ENCODE results near the gene MPP4. TPM values are rescaled to one million over a fixed set of nuclear protein-coding genes. Genes with fewer than 3 reads are reported as not detected.
A peak's percentile ranks its signal among the peaks of the same experiment; 100 is the strongest.

MPP4 gene
- total RNA-seq, 2 donors from 2014 or later: not detected

GRCh38 chr2:201664334-201664733 lies 34.1 kb downstream of the MPP4 start:
- Mint-ChIP-seq H3K36me3 (ENCODE audit: insufficient read depth in 2 of 2) (no peaks in the 10 kb centered on the region), H3K4me3 (no peak overlapping the region), H3K27ac (no peak overlapping the region), H3K27me3 (ENCODE audit: low read depth) (no peaks in the 10 kb centered on the region), H3K9me3 (no peaks in the 10 kb centered on the region), H3K4me1 (ENCODE audit: low read depth) (no peaks in the 10 kb centered on the region)
- no peak for DNase-seq
- no peak for ATAC-seq (replicated peaks in 1 of 2)

GRCh38 chr2:201661366-201661765 lies 37.1 kb downstream of the MPP4 start:
- no peaks in the 10 kb centered on the region for H3K4me1 Mint-ChIP-seq (ENCODE audit: low read depth)
- H3K27me3 Mint-ChIP-seq (ENCODE audit: low read depth): no peaks in the 10 kb centered on the region
- H3K36me3 Mint-ChIP-seq (ENCODE audit: insufficient read depth in 2 of 2): no peaks in the 10 kb centered on the region
- no peak overlapping the region for H3K4me3 Mint-ChIP-seq
- no peak for DNase-seq
- no peak for ATAC-seq (replicated peaks in 1 of 2)
- no peaks in the 10 kb centered on the region for H3K9me3 Mint-ChIP-seq
- H3K27ac Mint-ChIP-seq: no peak overlapping the region

GRCh38 chr2:201660293-201660895 lies 38.0 kb downstream of the MPP4 start:
- Mint-ChIP-seq H3K9me3 (no peaks in the 10 kb centered on the region), H3K4me1 (ENCODE audit: low read depth) (no peaks in the 10 kb centered on the region), H3K4me3 (no peak overlapping the region), H3K27me3 (ENCODE audit: low read depth) (no peaks in the 10 kb centered on the region), H3K36me3 (ENCODE audit: insufficient read depth in 2 of 2) (no peaks in the 10 kb centered on the region), H3K27ac (no peak overlapping the region)
- ATAC-seq (replicated peaks in 1 of 2) (no peak), DNase-seq (no peak)

GRCh38 chr2:201656740-201657139 lies 41.7 kb downstream of the MPP4 start:
- Mint-ChIP-seq H3K27ac (no peak overlapping the region), H3K4me1 (ENCODE audit: low read depth) (peaks cover 8% of the 10 kb centered on the region), H3K27me3 (ENCODE audit: low read depth) (peaks cover 13% of the 10 kb centered on the region), H3K36me3 (ENCODE audit: insufficient read depth in 2 of 2) (no peaks in the 10 kb centered on the region), H3K4me3 (no peak overlapping the region), H3K9me3 (no peaks in the 10 kb centered on the region)
- no peak for DNase-seq
- no peak for ATAC-seq (replicated peaks in 1 of 2)

- no peak overlapping the region for H3K27ac Mint-ChIP-seq
- H3K27me3 Mint-ChIP-seq (ENCODE audit: low read depth): peaks cover 13% of the 10 kb centered on the region
- no peak overlapping the region for H3K4me3 Mint-ChIP-seq
- no peak for DNase-seq
- H3K36me3 Mint-ChIP-seq (ENCODE audit: insufficient read depth in 2 of 2): no peaks in the 10 kb centered on the region
- no peaks in the 10 kb centered on the region for H3K9me3 Mint-ChIP-seq
- peak in 1 of 2 donors; percentile 50 for ATAC-seq (replicated peaks in 1 of 2)
- peaks cover 8% of the 10 kb centered on the region for H3K4me1 Mint-ChIP-seq (ENCODE audit: low read depth)
These were observed 42.3 kb downstream of the MPP4 start for GRCh38 chr2:201656102-201656501.

- H3K9me3 Mint-ChIP-seq: no peaks in the 10 kb centered on the region
- DNase-seq (no peak), ATAC-seq (replicated peaks in 1 of 2) (no peak)
- peaks cover 13% of the 10 kb centered on the region for H3K27me3 Mint-ChIP-seq (ENCODE audit: low read depth)
- H3K27ac Mint-ChIP-seq: no peak overlapping the region
- H3K36me3 Mint-ChIP-seq (ENCODE audit: insufficient read depth in 2 of 2): no peaks in the 10 kb centered on the region
- H3K4me1 Mint-ChIP-seq (ENCODE audit: low read depth): peaks cover 8% of the 10 kb centered on the region
- H3K4me3 Mint-ChIP-seq: no peak overlapping the region
These were observed 43.6 kb downstream of the MPP4 start for GRCh38 chr2:201654616-201655384.

GRCh38 chr2:201653221-201653620 lies 45.2 kb downstream of the MPP4 start:
- Mint-ChIP-seq H3K4me1 (ENCODE audit: low read depth) (peaks cover 8% of the 10 kb centered on the region), H3K27ac (no peak overlapping the region), H3K36me3 (ENCODE audit: insufficient read depth in 2 of 2) (no peaks in the 10 kb centered on the region), H3K27me3 (ENCODE audit: low read depth) (peaks cover 13% of the 10 kb centered on the region), H3K4me3 (no peak overlapping the region), H3K9me3 (no peaks in the 10 kb centered on the region)
- ATAC-seq (replicated peaks in 1 of 2): no peak
- DNase-seq: no peak

- DNase-seq (no peak), ATAC-seq (replicated peaks in 1 of 2) (no peak)
- Mint-ChIP-seq H3K27me3 (ENCODE audit: low read depth) (peaks cover 13% of the 10 kb centered on the region), H3K4me3 (no peak overlapping the region), H3K4me1 (ENCODE audit: low read depth) (peaks cover 8% of the 10 kb centered on the region), H3K36me3 (ENCODE audit: insufficient read depth in 2 of 2) (no peaks in the 10 kb centered on the region), H3K27ac (no peak overlapping the region), H3K9me3 (no peaks in the 10 kb centered on the region)
These were observed 49.0 kb downstream of the MPP4 start for GRCh38 chr2:201649442-201649841.

- Mint-ChIP-seq H3K4me1 (ENCODE audit: low read depth) (peaks cover 12% of the 10 kb centered on the region), H3K27me3 (ENCODE audit: low read depth) (peaks cover 4% of the 10 kb centered on the region), H3K9me3 (no peaks in the 10 kb centered on the region), H3K36me3 (ENCODE audit: insufficient read depth in 2 of 2) (peaks cover 1 to 4% of the 10 kb centered on the region in 2 donors), H3K4me3 (no peak overlapping the region), H3K27ac (no peak overlapping the region)
- ATAC-seq (replicated peaks in 1 of 2) (no peak), DNase-seq (no peak)
These were observed 51.0 kb downstream of the MPP4 start for GRCh38 chr2:201647431-201647830.

- peak overlapping the region; percentile 76 for H3K27ac Mint-ChIP-seq
- peaks cover 1 to 6% of the 10 kb centered on the region in 2 donors for H3K36me3 Mint-ChIP-seq (ENCODE audit: insufficient read depth in 2 of 2)
- no peak for ATAC-seq (replicated peaks in 1 of 2)
- H3K9me3 Mint-ChIP-seq: no peaks in the 10 kb centered on the region
- no peak for DNase-seq
- H3K4me1 Mint-ChIP-seq (ENCODE audit: low read depth): peaks cover 27% of the 10 kb centered on the region
- no peaks in the 10 kb centered on the region for H3K27me3 Mint-ChIP-seq (ENCODE audit: low read depth)
- peak overlapping the region; percentile 79 to 91 for H3K4me3 Mint-ChIP-seq
These were observed 54.4 kb downstream of the MPP4 start for GRCh38 chr2:201644001-201644400.

- Mint-ChIP-seq H3K36me3 (ENCODE audit: insufficient read depth in 2 of 2) (peaks cover 1 to 6% of the 10 kb centered on the region in 2 donors), H3K9me3 (no peaks in the 10 kb centered on the region), H3K4me3 (peak within 1 kb of the TSS; percentile 79 to 91), H3K4me1 (ENCODE audit: low read depth) (peaks cover 30% of the 10 kb centered on the region), H3K27ac (peak within 1 kb of the TSS; percentile 76), H3K27me3 (ENCODE audit: low read depth) (no peaks in the 10 kb centered on the region)
- peak; percentile 56 to 61 for DNase-seq
- peak; percentile 55 to 58 for ATAC-seq (replicated peaks in 1 of 2)
These were observed 55.1 kb downstream of the MPP4 start, which contains the start of gene TMEM237 for GRCh38 chr2:201643216-201643890. Gene TMEM237, minus strand, starts transcription at chr2:201643503. Its CDS starts 103 bp downstream, at chr2:201643400.

- H3K36me3 Mint-ChIP-seq (ENCODE audit: insufficient read depth in 2 of 2): peaks cover 1 to 6% of the 10 kb centered on the region in 2 donors
- no peaks in the 10 kb centered on the region for H3K9me3 Mint-ChIP-seq
- H3K27me3 Mint-ChIP-seq (ENCODE audit: low read depth): no peaks in the 10 kb centered on the region
- H3K4me3 Mint-ChIP-seq: peak overlapping the region; percentile 79 to 91
- DNase-seq (peak; percentile 88 to 92), ATAC-seq (replicated peaks in 1 of 2) (peak; percentile 87 to 90)
- H3K4me1 Mint-ChIP-seq (ENCODE audit: low read depth): peaks cover 30% of the 10 kb centered on the region
- peak overlapping the region; percentile 70 for H3K27ac Mint-ChIP-seq
These were observed 55.7 kb downstream of the MPP4 start for GRCh38 chr2:201642579-201643215.

- Mint-ChIP-seq H3K27ac (peak overlapping the region; percentile 70), H3K9me3 (no peaks in the 10 kb centered on the region), H3K27me3 (ENCODE audit: low read depth) (no peaks in the 10 kb centered on the region), H3K36me3 (ENCODE audit: insufficient read depth in 2 of 2) (peaks cover 1 to 6% of the 10 kb centered on the region in 2 donors), H3K4me1 (ENCODE audit: low read depth) (peaks cover 30% of the 10 kb centered on the region), H3K4me3 (peak overlapping the region; percentile 79 to 91)
- ATAC-seq (replicated peaks in 1 of 2) (peak; percentile 43 to 46), DNase-seq (no peak)
These were observed 56.3 kb downstream of the MPP4 start for GRCh38 chr2:201642086-201642578.

Data from activated T-cell treated with anti-CD3 and anti-CD28 coated beads, Interleukin-2, amount 50 U/mL, for 72 hours (primary cell).